Aorta (tissue), 5 donors: ENCODE measurements around the gene VPS13D. TPM values are rescaled to one million over a fixed set of nuclear protein-coding genes. Genes with fewer than 3 reads are reported as not detected.
"Not testable (repeated sequence)": the region's sequence is repeated elsewhere in the genome, so short reads cannot be mapped to it uniquely, and the experiment has no call there.

ENCODE experiments used
- ATAC-seq: fragments of 200-7000 bp; cut with Tn5 transposase; one replicate; pipeline ENCODE4 v1.9.1; 2022; ENCODE audit warnings: moderate library complexity; ENCODE audit not compliant: low FRiP score
- DNase-seq, 2 donors: peaks; one replicate each; pipeline ENCODE4 v3.0.0-alpha.2; 2020
- H3K27ac ChIP-seq, 2 donors: one replicate each; pipeline ENCODE4 v1.5.1; 2013; ENCODE audit warnings: low read length in 2 of 2, mild to moderate bottlenecking in 2 of 2, moderate library complexity in 2 of 2, control low read depth in 1 of 2, inconsistent platforms in 1 of 2, low read depth in 1 of 2
- H3K27me3 ChIP-seq, 2 donors: one replicate each; pipeline ENCODE4 v1.6.1; 2013; ENCODE audit warnings: control low read depth in 1 of 2, low read length in 1 of 2, mild to moderate bottlenecking in 1 of 2, moderate library complexity in 1 of 2; ENCODE audit not compliant: insufficient read depth in 2 of 2, control insufficient read depth in 1 of 2
- H3K36me3 ChIP-seq, 2 donors: one replicate each; pipeline ENCODE4 v1.6.1; 2013; ENCODE audit warnings: control low read depth in 1 of 2, low read length in 1 of 2, mild to moderate bottlenecking in 1 of 2; ENCODE audit not compliant: insufficient read depth in 2 of 2, control insufficient read depth in 1 of 2
- H3K4me1 ChIP-seq, 2 donors: one replicate each; pipeline ENCODE4 v1.6.1; 2013; ENCODE audit warnings: low read length in 2 of 2, control low read depth in 1 of 2, mild to moderate bottlenecking in 1 of 2, moderate library complexity in 1 of 2; ENCODE audit not compliant: insufficient read depth in 2 of 2, control insufficient read depth in 1 of 2
- H3K4me3 ChIP-seq, 2 donors: one replicate each; pipeline ENCODE4 v1.5.1; 2013; ENCODE audit warnings: low read length in 2 of 2, control low read depth in 1 of 2, mild to moderate bottlenecking in 1 of 2
- H3K9me3 ChIP-seq: one replicate; pipeline ENCODE4 v1.6.1; 2013; ENCODE audit warnings: mild to moderate bottlenecking, low read length; ENCODE audit not compliant: control insufficient read depth
- whole genome bisulfite sequencing, 2 donors: extraction: QIAGEN DNeasy Blood & Tissue Kit; methylation state at CpG; one replicate each; pipeline ENCODE4 v1.1.7; 2013; 5-methylcytosine and 5-hydroxymethylcytosine counted together
- intact Hi-C, 2 donors: fragments of 100-400 bp; cut with DNase I; formaldehyde crosslinking; loops; one replicate each; pipeline versions ENCODE4 v1.14.2 to v1.15.0; 2022
- polyA plus RNA-seq, 2 donors: library from polyadenylated mRNA; stranded (reverse); fragments of 200-250 nt; gene quantifications; one replicate each; pipeline ENCODE4 v1.2.3, GENCODE V29; 2013
- total RNA-seq, 2 donors: library from RNA; stranded (reverse); fragmentation: NEBNext Ultra II Directional; extraction: Animal tissue kit (Norgen Biotek cat#: 25700); gene quantifications; one replicate each; pipeline ENCODE4 v1.2.1, GENCODE V29; 2021
- donor health status: healthy with polysubstance abuse.
- donor health status: Bipolar disorder and iron deficiency.
- donor health status: DM: no; HTN: no; CAD: no.
- donor health status: DM: no; HTN: no; CAD: no.
- donor health status: DM: yes; HTN: yes; CAD: no.

VPS13D gene
- total and polyA plus RNA-seq, 4 donors = 15.8 to 134 (median 58.9) TPM

DNA sequence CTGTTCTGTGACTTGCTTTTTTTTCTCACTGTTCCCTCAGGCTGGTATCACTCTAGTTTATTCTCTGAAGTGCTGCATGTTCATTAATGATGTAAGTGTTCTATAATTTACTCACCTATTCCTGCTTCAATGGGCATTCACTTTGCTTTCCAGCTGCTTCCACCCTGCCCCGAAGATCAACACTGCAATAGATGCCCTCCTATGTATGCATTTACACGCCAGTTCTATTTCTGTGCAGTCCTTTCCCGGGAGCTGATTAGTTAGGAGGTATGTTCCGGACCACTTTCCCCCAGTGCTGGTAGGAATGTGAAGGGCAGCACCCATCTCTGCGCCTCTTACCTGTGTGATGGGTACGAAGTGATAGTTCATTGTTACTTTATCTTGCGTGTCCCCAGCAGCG is 284.8 kb downstream of the VPS13D start:
- no peak for DNase-seq
- 45 to 64% methylated on average over 8 of the region's 8 CpGs for WGBS, 2 donors
- no peaks in the 10 kb centered on the region for H3K36me3 ChIP-seq
- H3K27ac ChIP-seq = no peak overlapping the region
- intact Hi-C loops = no loop called here
- no peaks in the 10 kb centered on the region for H3K4me1 ChIP-seq
- no peak overlapping the region for H3K4me3 ChIP-seq
- no peaks in the 10 kb centered on the region for H3K9me3 ChIP-seq
- no peak for ATAC-seq
- H3K27me3 ChIP-seq = no peaks in the 10 kb centered on the region

DNA sequence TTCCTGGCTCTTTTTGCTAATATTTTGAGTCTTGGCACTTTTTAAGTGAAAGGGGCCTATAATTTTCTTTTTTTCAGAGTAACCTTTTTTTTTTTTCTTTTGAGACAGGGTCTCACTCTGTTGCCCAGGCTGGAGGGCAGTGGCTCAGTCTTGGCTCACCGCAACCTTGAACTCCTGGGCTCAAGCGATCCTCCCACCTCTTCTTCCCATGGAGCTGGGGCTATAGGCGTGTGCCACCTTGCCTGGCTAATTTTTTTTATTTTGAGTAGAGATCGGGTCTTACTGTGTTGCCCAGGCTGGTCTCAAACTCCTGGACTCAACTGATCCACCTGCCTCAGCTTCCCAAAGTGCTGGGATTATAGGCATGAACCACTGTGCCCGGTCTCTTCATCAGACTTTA is 285.4 kb downstream of the VPS13D start:
- H3K4me1 ChIP-seq = no peaks in the 10 kb centered on the region
- H3K27ac ChIP-seq = no peak overlapping the region
- no peak for DNase-seq
- no peak for ATAC-seq
- WGBS, 2 donors = 79 to 86% methylated on average over 5 of the region's 5 CpGs
- H3K36me3 ChIP-seq = no peaks in the 10 kb centered on the region
- intact Hi-C loops = no loop called here
- H3K27me3 ChIP-seq = no peaks in the 10 kb centered on the region
- no peaks in the 10 kb centered on the region for H3K9me3 ChIP-seq
- no peak overlapping the region for H3K4me3 ChIP-seq

DNA sequence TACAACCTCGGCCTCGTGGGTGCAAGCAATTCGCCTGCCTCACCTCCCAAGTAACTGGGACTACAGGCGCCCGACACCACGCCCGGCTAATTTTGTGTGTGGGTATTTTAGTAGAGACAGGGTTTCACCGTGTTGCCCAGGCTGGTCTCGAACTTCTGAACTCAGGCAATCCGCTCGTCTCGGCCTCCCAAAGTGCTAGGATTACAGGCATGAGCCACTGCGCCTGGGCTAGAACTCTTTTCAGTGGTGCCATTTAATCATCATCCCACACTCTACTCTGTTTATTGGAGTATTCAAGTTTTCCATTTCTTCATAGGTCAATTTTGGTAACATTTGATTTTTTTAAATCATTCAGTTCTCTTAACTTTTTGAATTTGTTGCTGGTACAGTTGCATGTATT is 286.9 kb downstream of the VPS13D start:
- no peaks in the 10 kb centered on the region for H3K4me1 ChIP-seq
- no peak overlapping the region for H3K27ac ChIP-seq
- ATAC-seq (no peak), DNase-seq (no peak)
- H3K27me3 ChIP-seq = no peaks in the 10 kb centered on the region
- no peaks in the 10 kb centered on the region for H3K9me3 ChIP-seq
- H3K36me3 ChIP-seq = no peaks in the 10 kb centered on the region
- intact Hi-C loops = no loop called here
- 97 to 98% methylated on average over 13 of the region's 13 CpGs for WGBS, 2 donors
- H3K4me3 ChIP-seq = no peak overlapping the region

DNA sequence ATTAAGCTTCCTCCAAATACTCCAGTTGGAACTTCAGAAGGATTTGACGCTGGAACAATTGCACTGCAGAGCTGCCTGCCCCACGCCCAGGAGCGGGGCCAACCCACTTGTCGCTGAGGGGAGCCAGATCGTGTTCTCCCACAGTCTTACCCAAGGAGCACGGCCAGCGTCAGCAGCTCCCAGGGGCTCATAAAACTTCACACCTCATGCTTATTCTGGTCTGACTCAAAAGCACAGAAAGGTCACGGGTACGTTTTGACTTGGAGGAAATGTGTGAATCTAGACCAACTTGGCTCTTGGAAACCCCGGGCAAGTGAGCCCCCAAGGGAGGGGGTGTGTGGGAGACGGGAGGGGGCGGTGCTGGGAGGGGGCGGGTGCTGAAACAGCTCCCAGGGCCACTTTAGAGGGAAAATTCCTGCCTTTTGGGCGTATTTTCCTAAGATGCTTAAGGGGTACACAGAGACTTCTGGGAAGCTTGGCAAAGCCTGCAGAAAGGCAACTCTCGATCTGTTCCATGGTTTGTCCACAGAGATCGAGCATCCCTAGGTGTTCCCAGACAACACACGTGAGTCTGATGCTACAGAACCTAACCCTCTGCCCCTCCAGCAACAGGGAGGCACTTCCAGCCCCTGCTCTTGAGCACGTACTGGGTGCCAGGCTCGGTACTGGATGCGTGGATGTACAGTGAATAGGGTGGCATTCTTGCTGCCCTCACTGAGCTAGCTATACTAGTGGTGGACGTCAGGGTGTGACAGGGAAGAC is 289.3 kb downstream of the VPS13D start:
- Histone ChIP-seq H3K4me3 (no peak overlapping the region), H3K36me3 (no peaks in the 10 kb centered on the region), H3K9me3 (no peaks in the 10 kb centered on the region), H3K4me1 (no peaks in the 10 kb centered on the region), H3K27ac (no peak overlapping the region), H3K27me3 (no peaks in the 10 kb centered on the region)
- peak; percentile 83 to 90 for DNase-seq
- ATAC-seq = peak; percentile 90
- WGBS, 2 donors = 5 to 10% methylated on average over 21 of the region's 21 CpGs
- intact Hi-C loops = no loop called here

DNA sequence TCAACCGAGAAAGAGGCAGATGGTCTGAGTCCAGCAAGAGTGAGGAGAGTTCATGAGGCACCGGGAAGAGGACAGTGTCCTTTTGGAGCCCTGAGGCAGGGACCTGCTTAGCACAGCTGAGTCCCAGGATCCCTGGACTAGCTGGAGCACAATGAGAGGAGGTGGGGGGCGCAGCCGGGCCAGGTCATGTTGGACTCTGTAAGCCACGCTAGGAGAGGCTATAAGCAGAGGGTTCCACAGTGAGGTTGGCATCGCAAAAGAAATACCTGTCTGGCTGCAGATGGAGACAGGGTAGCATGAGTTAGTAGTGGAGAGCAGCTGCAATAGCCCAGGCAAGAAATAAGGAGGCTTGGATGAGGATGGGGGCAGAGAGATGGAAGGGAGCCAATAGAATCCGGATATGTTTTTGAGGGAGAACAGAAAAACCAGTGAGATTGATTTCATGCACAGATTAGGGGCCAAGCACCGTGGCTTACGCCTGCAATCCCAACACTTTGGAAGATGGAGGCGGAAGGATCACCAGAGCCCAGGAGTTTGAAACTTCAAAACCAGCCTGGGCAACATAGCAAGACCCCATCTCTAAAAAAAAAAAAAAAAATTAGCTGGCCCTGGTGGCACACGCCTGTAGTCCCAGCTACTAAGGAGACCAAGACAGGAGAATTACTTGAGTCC is 290.0 kb downstream of the VPS13D start:
- Histone ChIP-seq H3K27ac (no peak overlapping the region), H3K27me3 (no peaks in the 10 kb centered on the region), H3K9me3 (no peaks in the 10 kb centered on the region), H3K4me1 (no peaks in the 10 kb centered on the region), H3K4me3 (no peak overlapping the region), H3K36me3 (no peaks in the 10 kb centered on the region)
- no peak for DNase-seq
- ATAC-seq = no peak
- 71 to 79% methylated on average over 11 of the region's 11 CpGs for WGBS, 2 donors
- intact Hi-C loops = no loop called here

DNA sequence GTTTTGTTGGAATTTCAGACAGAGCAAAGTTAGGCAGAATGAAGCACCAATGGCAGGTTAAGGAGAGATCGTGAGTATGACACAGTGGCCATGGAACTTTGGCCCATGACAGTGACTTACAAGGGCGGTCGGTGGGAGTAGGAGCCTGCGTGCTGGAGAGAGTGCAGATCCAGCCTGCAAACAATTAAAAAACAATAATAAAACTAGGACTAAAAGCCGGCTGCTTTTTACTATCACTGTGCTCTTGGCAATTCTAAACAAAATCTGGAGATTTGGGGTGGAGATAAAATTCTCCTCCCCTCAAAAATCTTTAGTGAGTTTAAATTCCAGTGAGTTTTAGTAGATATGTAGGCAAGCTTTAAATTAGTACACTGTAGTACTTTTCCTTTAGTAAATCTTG is 291.3 kb downstream of the VPS13D start:
- no peaks in the 10 kb centered on the region for H3K27me3 ChIP-seq
- ATAC-seq = no peak
- no peaks in the 10 kb centered on the region for H3K9me3 ChIP-seq
- no peaks in the 10 kb centered on the region for H3K36me3 ChIP-seq
- no peak for DNase-seq
- 83 to 90% methylated on average over 5 of the region's 5 CpGs for WGBS, 2 donors
- intact Hi-C loops = no loop called here
- H3K4me1 ChIP-seq = no peaks in the 10 kb centered on the region
- no peak overlapping the region for H3K27ac ChIP-seq
- H3K4me3 ChIP-seq = no peak overlapping the region

DNA sequence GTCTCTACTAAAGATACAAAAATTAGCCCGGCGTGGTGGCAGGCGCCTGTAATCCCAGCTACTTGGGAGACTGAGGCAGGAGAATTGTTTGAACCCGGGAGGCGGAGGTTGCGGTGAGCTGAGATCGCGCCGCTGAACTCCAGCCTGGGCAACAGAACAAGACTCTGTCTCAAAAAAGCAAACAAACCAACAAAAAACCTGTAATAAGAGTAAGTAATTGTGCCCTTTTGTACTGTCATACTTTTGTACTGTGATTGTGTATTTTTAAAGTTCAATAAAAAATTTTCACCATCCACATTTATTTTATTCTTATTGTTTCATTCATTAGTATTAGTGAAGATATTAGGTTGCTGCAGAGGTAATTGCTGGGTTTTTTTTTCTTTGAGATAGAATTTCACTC is 292.9 kb downstream of the VPS13D start:
- 95 to 98% methylated on average over 9 of the region's 9 CpGs for WGBS, 2 donors
- H3K36me3 ChIP-seq, DNase-seq, H3K4me3 ChIP-seq, H3K4me1 ChIP-seq, H3K9me3 ChIP-seq, ATAC-seq, H3K27ac ChIP-seq, intact Hi-C loops, H3K27me3 ChIP-seq: not testable (repeated sequence)

DNA sequence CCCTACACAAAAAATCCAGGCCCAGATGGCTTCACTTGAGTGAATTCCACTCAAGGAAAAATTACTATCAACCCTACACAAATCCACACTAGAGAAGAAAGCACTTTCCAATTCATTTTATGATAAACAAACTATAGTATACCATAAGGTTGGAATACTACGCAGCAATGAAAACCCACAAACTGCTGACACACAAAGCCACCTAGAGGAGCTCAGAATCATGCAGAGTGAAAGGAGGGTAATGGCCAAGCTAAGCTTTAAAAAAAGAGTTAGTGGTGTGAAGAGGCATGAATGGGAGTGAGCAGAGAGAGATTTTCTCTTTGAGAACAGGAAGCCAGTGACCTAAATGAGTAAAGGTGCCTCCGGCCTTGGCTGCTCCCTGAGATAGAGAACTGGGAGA is 294.4 kb downstream of the VPS13D start:
- 98 to 100% methylated on average over 2 of the region's 2 CpGs for WGBS, 2 donors
- DNase-seq (no peak), ATAC-seq (no peak)
- no peaks in the 10 kb centered on the region for H3K9me3 ChIP-seq
- H3K4me3 ChIP-seq = no peak overlapping the region
- no peak overlapping the region for H3K27ac ChIP-seq
- no peaks in the 10 kb centered on the region for H3K4me1 ChIP-seq
- no peaks in the 10 kb centered on the region for H3K36me3 ChIP-seq
- no peaks in the 10 kb centered on the region for H3K27me3 ChIP-seq
- intact Hi-C loops = no loop called here
